Activated naive CD4-positive, alpha-beta T cell treated with Interleukin-2 at 50 U/mL for 16 hours (primary cell): ENCODE data around the gene FAM83E.
"Not testable (repeated sequence)": the region's sequence is repeated elsewhere in the genome, so short reads cannot be mapped to it uniquely, and the experiment has no call there.

ENCODE experiments used
- DNase-seq: peaks from one replicate; pipeline ENCODE4 v3.0.0-alpha.2; 2020

FAM83E gene

GRCh38 chr19:48639483-48640375 lies 24.9 kb upstream of the FAM83E start:
- no peak for DNase-seq

DNA sequence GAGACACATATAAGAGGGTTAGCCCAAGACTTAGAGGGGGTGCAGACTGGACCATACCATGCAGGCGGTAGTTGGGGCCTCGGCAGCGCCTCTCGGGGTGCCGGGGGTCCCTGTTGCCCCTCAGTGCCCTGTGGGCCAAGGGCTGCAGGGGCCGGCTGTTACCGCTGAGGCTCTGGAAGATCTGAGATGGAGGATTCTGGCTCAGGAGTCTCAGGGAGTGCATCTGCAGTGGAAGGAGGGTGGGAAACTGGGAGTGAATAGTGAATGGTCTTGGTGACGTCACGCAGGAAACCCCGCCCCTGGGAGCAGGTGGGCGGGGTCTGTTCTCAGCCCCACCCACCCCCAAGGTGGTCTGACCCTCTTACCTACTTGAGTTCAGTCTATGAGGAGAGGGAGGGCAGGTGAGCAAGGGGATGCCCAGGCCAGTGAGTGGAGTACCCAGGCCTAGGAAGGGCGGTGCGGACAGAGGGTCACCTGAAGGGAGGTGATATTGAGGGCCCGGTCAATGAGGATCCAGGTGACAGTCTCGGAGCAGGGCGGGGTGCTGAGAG lies 24.0 kb upstream of the FAM83E start:
- DNase-seq: no peak

GRCh38 chr19:48637948-48638830 lies 23.3 kb upstream of the FAM83E start:
- peak; percentile 80 for DNase-seq

GRCh38 chr19:48637449-48637947 lies 22.6 kb upstream of the FAM83E start:
- peak; percentile 100 for DNase-seq

DNA sequence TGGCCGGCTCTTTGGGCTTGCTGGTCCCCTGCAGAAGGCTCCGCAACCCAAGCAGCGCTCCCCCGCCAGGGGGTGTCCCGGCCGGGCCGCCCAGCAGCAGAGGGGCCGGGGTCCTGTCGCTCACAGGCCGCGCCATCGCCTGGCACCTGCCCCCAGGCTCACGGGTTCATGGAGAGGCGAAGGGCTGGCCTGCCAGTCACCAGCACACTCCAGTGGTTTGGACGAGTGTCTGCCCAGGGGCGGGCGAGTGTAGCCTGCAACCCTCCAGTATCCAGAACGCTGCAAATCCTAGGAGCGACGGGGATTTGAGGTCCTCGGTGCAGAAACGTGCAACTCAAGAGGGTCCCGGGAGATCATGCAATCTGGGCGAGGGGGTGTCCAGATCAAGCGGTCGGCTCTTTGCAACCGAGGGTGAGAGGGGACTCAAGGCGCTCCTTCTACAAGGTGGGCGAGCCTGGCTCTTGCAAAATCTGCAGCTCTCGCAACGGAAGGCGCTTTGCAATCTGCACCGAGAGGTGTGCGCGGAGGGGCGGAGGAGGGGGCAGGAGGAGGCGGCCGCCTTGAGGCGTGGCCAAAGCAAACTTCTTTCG lies 22.1 kb upstream of the FAM83E start, which contains the start of gene DBP:
DBP (minus strand) TSS at position 521 of the 590 bp plus-strand sequence; CDS start at position 136, 385 bp downstream.
- DNase-seq: no peak

- DNase-seq: peak; percentile 25
Measured at GRCh38 chr19:48635966-48636858, 21.3 kb upstream of the FAM83E start.

- DNase-seq: peak; percentile 71
Measured at GRCh38 chr19:48635263-48635965, 20.5 kb upstream of the FAM83E start.

DNA sequence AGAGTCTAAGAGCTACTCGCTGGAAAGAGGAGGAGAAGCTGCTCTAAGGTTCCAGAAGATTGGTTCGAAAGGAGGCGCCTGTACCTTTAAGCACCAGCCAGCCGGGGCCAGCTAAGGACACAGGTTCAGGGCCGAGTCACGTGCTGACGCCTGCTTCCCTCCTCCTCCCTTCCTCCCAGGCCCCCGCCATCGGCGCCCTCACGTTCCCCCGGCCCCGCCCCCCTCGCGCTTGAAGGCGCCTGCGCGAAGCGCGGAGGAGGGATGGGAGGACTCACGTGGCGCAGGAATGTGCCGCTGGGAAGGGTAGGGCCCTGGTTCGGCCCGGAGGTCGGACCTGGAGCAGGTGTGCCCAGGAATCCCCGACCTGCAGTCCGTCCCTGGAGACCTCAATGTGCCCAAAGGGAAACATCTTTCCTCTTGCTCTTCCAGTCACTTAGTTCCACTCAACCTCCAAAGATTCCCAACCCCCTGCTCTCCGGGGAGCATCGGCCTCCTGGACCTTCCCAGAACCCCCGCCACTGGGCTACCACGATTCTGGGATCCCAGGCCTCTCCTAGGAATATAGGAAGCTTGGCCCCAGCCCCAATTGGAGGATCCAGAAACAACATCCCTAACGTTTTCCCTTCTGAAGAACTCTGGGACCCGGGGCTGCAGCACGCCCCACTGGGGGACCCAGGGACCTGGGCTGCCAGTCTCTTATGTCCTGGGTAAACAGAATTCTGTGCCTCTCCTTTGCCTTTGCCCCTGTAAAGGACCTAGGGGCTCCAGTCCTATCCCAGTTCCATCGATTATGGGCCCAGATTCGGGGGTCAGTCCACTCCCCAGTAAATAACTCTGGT lies 19.8 kb upstream of the FAM83E start:
- peak; percentile 92 for DNase-seq

GRCh38 chr19:48634036-48634342 lies 19.1 kb upstream of the FAM83E start:
- no peak for DNase-seq

- no peak for DNase-seq
Measured at GRCh38 chr19:48633148-48634035, 18.5 kb upstream of the FAM83E start.

- no peak for DNase-seq
Measured at GRCh38 chr19:48632692-48633147, 17.8 kb upstream of the FAM83E start.

DNA sequence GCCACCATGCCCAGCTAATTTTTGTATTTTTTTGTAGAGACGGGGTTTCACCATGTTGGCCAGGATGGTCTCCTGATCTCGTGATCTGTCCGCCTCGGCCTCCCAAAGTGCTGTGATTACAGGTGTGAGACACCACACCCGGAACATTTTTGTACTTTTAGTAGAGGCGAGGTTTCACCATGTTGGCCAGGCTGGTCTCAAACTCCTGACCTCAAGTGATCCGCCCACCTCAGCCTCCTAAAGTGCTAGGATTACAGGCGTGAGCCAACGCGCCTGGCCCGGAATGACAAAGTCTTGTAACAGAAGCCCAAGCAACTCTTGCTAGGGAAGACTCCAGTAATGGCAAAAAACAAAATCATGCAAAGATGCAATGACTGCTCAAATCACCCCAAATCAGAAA lies 17.4 kb upstream of the FAM83E start:
- not testable (repeated sequence) for DNase-seq

DNA sequence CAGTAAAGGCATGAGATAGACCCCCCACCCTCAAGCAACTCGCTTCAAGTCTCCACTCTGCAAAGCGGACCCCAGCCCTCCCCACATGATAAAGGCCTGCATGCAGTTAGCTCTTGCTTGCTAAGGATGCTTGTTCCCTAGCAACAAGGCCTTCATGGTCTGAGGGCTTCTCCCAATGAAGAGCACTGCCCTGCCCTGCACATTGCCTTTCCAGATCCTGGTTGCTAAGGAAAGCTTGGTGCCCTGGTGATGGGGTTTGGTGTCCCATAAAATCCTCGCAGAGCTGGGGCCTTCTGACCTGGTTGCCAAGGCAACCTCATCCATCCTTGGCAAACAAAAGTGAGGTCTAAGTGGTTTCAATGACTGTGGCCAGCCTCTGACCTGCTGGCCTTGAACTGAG lies 16.3 kb upstream of the FAM83E start:
- no peak for DNase-seq

- DNase-seq: no peak
Measured at GRCh38 chr19:48630296-48631063, 15.6 kb upstream of the FAM83E start.

DNA sequence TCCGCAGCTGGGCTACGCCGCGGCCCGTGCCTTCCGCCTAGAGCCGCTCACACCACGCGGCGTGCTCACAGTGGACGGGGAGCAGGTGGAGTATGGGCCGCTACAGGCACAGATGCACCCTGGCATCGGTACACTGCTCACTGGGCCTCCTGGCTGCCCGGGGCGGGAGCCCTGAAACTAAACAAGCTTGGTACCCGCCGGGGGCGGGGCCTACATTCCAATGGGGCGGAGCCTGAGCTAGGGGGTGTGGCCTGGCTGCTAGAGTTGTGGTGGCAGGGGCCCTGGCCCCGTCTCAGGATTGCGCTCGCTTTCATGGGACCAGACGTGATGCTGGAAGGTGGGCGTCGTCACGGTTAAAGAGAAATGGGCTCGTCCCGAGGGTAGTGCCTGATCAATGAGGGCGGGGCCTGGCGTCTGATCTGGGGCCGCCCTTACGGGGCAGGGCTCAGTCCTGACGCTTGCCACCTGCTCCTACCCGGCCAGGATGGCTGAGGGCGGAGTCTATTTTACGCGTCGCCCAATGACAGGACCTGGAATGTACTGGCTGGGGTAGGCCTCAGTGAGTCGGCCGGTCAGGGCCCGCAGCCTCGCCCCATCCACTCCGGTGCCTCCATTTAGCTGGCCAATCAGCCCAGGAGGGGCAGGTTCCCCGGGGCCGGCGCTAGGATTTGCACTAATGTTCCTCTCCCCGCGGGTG lies 14.9 kb upstream of the FAM83E start:
- DNase-seq: no peak

DNA sequence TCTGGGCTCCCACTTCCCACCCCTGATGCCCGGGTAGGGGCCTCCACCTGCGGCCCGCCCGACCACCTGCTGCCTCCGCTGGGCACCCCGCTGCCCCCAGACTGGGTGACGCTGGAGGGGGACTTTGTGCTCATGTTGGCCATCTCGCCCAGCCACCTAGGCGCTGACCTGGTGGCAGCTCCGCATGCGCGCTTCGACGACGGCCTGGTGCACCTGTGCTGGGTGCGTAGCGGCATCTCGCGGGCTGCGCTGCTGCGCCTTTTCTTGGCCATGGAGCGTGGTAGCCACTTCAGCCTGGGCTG lies 14.4 kb upstream of the FAM83E start:
- DNase-seq: no peak

- no peak for DNase-seq
Measured at GRCh38 chr19:48628486-48629296, 13.8 kb upstream of the FAM83E start.
